ENCODE results near the gene EFNA3.

The EFNA3 gene

DNA sequence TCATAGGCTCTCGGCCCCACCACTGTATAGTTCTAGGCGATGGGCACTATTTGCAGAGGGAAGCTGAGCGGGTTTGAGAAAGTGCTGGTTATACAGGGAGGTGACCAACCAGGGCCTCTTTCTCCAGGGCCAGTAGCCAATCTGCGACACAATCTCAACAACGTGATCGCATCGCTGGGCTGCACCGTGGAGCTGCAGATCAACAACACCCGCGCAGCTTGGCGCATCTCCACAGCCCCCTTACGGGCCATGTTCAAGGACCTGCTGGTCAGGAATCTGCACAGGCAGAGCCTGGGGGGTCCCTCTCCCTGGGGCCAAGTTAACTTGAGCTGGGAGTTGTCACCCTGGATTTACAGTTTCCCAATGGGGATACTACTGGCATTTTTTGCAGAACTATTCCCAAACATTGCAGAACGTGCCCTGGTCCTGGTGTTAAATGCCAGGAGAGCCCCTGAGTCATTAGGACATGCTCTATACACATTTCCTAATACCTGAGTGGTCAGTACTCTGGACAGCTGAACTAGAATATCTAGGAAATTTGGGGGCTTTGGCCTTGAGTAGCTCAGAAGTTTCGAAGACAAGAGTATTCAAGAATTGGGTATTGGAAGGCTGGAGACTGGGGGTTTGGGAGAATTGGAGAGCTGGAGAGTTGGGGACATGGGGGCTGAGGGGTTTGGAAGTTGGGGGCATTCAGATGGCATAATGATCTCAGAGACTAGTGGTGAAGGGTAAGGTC lies 38.1 kb upstream of the EFNA3 start:
- no peak for TF ChIP-seq CTCF (conservative IDR thresholded peaks at IDR 0.05)
- H3K27ac ChIP-seq = no peak overlapping the region

- TF ChIP-seq CTCF (conservative IDR thresholded peaks at IDR 0.05) = no peak
- no peak overlapping the region for H3K27ac ChIP-seq
Observed at GRCh38 chr1:155042789-155043188, 35.8 kb upstream of the EFNA3 start.

DNA sequence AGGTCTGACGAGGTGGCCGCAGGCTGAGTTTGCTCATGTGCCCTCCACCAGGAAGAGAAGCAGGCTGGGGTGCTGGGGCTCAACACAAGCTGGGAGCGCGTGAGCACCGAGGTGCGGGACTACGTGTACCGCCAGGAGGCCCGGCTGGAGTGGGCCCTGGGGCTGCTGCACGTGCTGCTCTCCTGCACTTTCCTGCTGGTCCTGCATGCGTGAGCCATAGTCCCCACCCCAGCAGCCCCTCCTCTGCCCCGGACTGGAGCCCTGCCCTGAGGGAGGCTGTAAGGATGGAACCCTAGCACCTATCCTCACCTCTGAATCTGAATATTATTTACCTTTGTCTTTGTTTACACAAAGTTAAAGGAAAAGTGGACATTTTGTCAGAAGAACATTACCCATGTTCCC lies 35.3 kb upstream of the EFNA3 start:
- TF ChIP-seq CTCF (conservative IDR thresholded peaks at IDR 0.05) = no peak

DNA sequence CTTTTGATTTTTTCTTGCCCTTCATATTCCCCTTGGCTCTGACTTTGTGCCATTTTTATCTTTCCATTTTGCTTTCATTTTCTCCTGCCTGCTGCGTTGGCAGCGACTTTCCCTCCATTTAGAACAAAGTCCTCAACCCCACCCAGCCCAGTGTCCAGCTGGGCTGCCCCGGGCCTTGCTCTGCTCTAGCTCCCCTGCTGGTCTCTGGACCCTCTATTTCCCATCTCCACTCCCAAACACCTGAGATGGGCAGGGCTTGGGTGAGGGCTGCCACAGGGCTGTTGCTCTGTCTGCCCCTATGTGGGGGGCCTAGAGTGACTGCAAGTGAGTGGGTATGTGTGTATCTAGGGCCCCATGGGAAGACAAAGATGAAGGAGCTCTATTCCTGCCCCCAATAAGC lies 34.8 kb upstream of the EFNA3 start:
- no peak overlapping the region for H3K27ac ChIP-seq
- TF ChIP-seq CTCF (conservative IDR thresholded peaks at IDR 0.05) = no peak

More for the DNA sequence above, 35.3 kb upstream of the EFNA3 start:
- H3K27ac ChIP-seq = no peak overlapping the region

- H3K27ac ChIP-seq = peak overlapping the region; percentile 26; the same call in 1 of the 2 replicates
- TF ChIP-seq CTCF (conservative IDR thresholded peaks at IDR 0.05) = no peak
Observed at GRCh38 chr1:155044365-155044764, 34.3 kb upstream of the EFNA3 start.

- peak overlapping the region; percentile 26; the same call in 1 of the 2 replicates for H3K27ac ChIP-seq
- peak; percentile 88 for TF ChIP-seq CTCF (conservative IDR thresholded peaks at IDR 0.05)
Observed at GRCh38 chr1:155044812-155045657, 33.6 kb upstream of the EFNA3 start.

Data from VCaP (cell line).